ENCODE data around the gene UBE2L6.

Gene UBE2L6

DNA sequence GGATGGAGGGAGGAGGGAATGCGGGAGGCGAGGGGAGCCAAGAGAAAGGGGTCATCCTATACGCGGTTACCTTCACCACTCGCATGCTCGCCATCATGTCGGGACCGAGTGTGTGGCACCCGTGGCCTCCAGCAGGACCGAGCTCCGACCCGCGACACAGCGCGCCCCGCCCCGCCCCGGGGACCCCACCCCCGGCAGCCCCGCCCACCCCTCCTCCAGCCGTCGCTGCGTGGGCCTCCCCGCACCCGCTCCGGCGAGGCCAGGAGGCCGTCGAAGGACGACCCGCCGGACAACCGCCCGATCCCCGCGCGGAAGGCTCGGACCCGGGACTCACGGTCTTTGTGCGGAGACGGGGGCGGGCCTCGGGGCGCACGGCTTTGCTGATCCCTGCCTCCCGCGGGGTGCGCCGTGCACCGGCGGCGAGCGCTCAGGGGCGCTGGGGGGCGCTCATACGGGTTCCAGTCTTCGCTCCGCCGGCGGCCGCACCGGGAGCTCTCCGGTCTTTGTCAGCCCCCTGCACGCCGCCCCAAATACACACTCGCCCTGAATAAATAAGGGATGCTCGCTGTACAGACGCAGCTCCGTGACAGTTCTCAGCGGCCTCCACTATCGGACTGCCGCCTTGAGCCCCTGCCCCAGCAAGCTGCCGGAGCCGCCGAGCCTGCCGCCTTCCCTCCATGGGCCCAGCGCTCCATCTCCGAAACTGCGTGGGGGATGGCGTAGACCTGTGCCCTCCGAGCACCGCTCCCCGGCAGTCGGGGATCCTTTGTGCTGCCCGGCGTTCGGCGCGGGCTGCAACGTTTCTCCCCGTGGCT is at the start of gene UBE2L6:
Gene UBE2L6 (minus strand): TSS at position 158 of the 815 bp plus-strand sequence. CDS start 61 bp downstream, at position 97.
- peak; percentile 32 for DNase-seq (ENCODE audit: low read depth)

DNA sequence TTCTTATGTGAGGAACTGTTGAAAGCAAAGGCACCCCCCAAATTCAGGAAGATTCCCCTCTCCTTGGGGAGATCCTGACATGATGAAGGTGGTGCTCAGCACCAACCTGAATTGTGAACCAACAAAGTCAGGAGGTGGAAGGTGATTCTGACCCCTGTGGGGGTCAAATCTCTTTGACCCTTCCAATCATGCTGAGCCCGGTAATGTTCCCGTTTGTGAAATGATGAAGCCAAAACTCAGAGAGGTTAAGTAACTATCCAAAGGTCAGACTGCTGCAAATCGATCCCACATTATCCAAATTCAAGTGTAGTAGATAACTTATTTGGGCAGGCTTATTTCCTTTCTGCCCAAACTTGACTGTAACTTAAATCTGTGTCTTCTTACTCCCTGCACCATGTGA is 49.1 kb upstream of the UBE2L6 start:
- no peak for DNase-seq (ENCODE audit: low read depth)

DNA sequence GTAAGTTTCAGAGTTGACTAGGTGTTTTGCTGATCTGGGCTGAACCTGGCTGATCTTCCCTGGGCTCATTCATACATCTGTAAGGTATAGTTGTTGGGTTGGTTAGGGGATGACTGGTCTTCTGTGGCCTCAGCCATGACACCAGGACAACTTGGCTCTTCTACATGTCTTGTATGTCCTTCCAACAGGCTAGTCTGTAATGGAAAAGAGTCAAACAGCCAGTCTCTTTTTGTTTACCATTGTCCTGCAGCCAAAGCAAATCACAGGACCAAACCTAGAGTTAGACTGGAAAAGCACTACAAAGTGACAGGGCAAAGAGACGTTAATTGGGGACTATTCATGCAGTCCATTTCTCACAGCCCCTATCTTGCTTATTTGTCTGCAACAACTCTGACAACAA is 47.8 kb upstream of the UBE2L6 start:
- no peak for DNase-seq (ENCODE audit: low read depth)

DNA sequence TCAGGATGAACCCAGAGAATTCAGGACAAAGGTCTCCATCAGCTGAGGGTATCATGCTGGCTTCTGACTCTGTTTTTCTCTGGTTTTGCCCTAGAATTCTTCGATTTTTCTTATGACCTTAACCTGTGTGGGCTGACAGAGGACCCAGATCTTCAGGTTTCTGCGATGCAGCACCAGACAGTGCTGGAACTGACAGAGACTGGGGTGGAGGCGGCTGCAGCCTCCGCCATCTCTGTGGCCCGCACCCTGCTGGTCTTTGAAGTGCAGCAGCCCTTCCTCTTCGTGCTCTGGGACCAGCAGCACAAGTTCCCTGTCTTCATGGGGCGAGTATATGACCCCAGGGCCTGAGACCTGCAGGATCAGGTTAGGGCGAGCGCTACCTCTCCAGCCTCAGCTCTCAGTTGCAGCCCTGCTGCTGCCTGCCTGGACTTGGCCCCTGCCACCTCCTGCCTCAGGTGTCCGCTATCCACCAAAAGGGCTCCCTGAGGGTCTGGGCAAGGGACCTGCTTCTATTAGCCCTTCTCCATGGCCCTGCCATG is 46.8 kb upstream of the UBE2L6 start:
- DNase-seq (ENCODE audit: low read depth): no peak

DNA sequence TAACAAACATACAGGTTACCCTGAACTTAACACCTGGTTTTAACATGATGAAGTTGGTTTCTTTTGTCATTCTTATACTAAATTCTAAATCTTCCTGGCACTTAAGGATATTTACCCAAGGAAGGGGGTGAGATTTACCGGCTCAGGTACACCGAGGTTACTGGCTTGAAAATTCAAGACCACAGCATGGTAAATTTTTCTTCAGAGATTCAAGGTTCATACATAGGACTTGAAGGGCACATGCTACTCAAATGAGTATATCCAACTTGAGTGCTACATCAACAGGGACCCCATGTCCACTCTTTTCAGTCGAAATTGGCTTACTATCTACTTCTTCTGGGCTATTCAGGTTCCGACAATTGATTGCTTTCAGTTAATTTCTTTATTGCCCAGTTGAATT is 42.7 kb upstream of the UBE2L6 start:
- DNase-seq (ENCODE audit: low read depth): no peak

DNA sequence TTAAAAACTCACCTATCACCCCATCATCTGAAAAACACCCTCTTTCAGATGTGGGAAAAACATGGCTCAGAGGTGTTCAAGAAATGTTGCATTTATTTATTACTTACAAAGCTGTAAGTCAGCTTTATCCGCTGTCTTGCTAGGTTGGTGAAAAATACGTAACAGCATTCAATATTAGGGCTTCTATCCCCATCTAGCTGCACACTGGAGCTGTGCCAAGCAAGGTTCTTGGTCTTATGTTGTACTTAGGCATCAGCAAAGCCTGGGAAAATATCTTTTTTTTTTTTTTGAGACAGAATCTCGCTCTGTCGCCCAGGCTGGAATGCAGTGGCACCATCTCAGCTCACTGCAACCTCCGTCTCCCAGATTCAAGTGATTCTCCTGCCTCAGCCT is 37.6 kb upstream of the UBE2L6 start:
- no peak for DNase-seq (ENCODE audit: low read depth)

DNA sequence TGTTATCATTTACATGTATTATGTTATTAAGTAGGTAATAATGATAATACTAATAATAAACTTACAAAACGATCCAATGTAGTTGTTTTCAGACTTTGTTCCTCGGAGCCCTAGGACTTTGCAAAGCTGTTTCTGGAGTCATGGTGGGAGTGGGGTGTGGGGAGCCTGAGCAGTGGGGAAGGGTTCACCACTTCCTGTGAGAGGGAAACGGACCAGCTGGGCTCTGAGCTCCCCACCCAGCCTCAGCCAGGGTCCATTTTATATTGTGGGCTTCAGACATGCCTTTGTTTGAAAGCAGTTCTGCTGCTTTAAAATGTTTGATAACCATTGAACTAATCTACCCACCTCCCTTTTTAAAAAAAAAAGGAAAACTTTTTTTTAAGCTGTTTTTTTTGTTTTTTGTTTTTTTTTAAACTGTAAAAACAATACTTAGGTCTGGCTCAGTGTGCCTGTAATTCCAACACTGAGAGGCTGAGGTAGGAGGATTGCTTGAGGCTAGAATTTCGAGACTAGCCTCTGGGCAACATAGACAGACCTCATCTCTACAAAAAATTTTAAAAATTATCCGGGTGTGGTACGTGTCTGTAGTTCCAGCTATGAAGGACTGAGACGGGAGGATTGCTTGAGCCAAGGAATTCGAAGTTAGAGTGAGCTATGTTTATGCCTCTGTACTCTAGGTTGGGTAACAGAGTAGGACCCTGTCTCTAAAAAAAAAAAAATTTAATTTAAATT is 37.0 kb upstream of the UBE2L6 start:
- no peak for DNase-seq (ENCODE audit: low read depth)

DNA sequence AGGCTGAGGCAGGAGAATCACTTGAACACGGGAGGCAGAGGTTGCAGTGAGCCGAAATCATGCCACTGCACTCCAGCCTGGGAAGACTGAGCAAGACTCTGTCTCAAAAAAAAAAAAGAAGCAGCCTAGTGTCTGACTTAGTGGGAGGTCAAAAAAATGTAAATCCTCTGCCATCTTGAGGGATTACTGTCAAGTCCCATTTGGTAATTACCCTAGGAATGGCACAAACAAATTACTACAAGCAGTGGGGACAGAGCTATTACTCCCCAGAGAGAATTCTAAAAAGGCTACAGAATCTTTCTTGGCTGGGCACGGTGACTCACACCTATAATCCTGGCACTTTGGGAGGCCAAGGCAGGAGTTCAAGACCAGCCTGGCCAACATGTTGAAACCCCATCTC is 33.8 kb upstream of the UBE2L6 start:
- DNase-seq (ENCODE audit: low read depth): no peak

DNA sequence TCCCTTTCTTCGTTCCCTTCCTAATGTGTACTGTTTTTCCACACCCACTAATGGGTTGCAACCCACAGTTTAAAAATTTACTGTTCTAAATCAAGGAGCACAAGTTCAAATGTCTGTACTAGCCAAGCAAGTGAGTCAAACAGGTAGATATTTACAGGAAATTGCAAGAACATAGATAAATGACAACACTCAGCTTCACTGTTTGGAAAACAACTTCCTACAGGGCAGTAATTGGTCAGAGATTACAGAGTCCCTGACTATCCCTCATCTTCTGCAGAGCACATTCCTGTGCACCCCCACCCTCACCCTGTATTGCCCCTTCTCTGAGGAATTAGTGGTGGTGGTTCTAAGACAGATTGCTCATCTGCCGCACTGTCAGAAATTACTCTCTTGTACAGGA is 31.9 kb upstream of the UBE2L6 start:
- no peak for DNase-seq (ENCODE audit: low read depth)

DNA sequence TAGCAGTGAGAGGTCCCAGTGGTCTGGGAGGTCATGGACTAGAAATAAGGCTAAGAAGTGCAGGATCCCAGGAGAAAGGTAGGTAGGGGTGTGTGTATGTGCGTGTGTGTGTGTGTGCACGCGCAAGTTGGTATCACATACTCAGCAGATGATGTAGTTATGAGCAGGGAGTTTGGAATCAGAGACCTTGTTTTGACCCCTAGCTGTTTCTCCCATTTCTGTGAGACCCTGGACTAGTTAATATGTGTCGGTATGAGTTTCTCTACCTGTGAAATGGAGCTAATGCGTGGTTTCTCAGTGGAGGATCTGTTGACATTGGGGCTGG is 31.3 kb upstream of the UBE2L6 start:
- no peak for DNase-seq (ENCODE audit: low read depth)

DNA sequence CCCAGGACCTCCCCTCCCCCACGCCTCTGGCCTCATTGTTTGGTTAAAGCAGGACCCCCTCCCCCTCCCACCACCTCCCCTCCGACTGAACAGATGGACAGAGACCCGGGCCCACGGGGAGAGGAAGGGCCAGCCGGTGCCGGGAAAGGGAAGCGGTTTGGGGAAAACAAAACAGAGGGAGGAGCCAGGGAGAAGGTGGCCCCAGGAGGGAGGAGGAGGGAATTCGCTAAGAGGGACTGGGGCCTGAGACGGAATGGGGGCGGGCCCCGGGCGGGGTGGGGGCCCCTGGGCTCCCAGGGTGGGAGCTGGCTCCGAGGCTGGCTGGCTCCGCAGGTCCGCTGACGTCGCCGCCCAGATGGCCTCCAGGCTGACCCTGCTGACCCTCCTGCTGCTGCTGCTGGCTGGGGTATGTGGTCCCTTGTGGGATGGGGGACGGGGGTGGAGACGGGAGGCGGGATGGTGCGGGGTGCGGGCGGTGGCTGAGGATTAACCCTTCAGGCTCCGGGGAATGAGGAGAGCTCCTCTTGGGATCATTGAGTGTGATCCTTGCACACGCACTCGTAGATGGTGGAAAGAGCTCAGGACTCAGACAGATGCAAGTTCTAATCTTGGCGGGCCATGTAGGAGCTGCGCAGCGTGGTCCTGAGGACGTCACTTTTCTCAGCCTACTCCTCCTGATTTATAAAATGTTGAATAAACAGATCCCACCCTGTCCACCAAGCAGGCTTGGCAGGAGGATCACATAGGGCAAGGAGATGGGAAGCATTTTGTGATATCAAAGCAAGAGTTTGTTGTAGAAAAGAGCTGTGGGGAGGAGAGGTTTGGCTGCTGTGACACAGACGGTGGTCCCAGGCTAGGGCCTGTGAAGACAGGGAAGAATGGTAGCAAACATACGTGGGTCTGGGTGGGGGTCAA is 30.7 kb upstream of the UBE2L6 start:
- no peak for DNase-seq (ENCODE audit: low read depth)

DNA sequence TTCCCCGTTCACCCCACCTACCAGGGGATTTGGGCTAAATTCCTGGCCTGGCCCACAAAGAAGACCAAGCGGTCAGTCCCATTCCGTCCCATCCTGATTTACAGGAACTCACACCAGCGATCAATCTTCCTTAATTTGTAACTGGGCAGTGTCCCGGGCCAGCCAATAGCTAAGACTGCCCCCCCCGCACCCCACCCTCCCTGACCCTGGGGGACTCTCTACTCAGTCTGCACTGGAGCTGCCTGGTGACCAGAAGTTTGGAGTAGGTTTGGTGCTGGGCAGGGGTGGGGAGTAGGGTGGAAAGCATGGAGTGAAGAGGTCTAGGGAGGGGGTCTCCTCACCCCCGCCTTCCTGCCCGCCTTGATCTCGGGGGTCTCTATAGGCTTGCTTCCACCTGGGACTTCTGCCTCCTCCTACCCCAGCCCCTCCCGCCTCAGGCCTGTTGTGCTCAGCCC is 30.0 kb upstream of the UBE2L6 start, which contains the start of gene SERPING1:
Gene SERPING1 (plus strand): TSS at position 225 of the 455 bp plus-strand sequence. CDS start 586 bp downstream, outside the sequence.
- DNase-seq (ENCODE audit: low read depth): no peak

DNA sequence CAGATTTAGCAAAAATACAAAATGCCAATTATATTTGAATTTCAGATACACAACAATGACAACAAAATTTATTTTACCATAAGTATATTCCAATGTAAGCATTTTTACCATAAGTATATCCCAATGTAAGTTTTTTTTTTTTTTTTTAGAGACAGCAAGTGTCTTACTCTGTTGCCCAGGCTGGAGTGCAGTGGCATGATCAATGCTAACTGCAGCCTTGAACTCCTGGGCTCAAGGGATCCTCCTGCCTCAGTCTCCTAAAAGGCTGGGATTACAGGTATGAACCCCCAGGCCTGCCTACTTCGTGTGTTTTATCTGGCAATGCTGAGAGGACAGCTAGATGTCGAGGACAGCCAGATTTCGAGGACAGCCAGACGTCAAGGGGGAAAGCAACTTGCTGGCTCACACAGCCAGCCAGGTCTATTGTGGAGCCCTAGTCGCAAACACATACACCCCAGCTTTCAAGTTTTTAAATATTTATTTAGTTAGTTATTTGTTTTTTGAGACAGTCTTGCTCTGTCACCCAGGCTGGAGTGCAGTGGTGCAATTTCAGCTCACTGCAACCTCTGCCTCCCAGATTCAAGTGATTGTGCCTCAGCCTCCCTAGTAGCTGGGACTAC is 28.9 kb upstream of the UBE2L6 start:
- no peak for DNase-seq (ENCODE audit: low read depth)

DNA sequence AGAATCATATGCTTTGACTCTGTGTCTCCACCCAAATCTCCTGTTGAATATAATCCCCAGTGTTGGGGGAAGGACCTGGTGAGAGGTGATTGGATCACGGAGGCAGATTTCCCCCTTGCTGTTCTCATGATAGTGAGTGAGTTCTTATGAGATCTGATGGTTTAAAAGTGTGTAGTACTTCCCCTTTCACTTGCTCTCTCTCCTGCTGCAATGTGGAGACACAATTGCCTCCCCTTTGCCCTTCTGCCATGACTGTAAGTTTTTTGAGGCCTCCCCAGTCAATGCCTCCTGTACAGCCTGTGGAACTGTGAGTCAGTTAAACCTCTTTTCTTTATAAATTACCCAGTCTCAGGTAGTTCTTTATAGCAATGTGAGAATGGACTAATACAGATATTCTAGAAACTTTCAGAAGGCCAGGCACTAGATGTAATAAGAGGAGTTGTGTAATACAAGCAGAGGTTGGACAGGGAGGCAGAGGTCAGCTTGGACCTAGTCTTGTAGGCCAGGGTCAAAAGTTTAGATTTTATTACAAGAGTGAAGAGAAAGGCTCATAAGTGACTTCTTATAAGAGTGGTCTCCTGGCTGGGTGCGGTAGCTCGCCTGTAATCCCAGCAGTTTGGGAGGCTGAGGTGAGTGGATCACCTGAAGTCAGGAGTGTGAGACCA is 20.7 kb upstream of the UBE2L6 start:
- DNase-seq (ENCODE audit: low read depth): no peak

DNA sequence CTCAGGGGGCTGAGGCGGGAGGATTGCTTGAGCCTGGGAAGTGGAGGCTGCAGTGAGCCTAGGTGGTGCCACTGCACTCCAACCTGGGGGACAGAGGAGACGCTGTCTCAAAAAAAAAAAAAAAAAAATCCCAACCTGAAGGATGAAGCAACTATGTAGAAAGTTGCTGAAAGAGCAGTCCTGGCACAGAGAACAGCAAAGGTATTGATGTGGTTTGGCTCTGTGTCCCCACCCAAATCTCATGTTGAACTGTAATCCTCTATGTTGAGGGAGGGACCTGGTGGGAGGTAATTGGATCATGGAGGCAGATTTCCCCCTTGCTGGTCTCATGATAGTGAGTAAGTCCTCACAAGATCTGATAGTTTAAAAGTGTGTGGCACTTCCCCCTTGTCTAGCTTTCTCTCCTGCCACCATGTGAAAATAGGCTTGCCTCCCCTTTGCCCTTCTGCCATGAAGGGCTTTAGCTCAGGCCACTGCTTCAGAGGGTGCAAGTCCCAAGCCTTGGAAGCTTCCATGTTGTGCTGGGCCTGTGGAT is 19.3 kb upstream of the UBE2L6 start:
- no peak for DNase-seq (ENCODE audit: low read depth)

DNA sequence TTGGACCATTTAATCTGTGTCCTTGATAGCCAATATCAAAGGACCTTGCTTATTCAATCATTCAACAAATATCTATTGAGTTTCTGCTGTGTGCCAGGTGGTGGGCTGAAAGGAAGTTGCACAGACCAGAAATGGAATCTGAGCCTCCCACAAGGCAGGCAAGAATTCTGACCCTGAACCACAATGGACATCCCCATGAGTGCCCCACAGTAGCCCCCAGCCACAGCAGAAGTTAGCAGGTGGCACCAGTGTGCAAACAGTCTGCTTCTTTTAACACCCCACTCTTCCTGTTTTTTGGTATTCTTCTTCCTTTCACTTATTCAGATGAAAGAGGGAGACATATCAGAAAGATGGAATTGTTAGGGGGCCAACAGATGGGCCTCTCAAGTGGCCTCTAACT is 17.8 kb upstream of the UBE2L6 start:
- DNase-seq (ENCODE audit: low read depth): no peak

DNA sequence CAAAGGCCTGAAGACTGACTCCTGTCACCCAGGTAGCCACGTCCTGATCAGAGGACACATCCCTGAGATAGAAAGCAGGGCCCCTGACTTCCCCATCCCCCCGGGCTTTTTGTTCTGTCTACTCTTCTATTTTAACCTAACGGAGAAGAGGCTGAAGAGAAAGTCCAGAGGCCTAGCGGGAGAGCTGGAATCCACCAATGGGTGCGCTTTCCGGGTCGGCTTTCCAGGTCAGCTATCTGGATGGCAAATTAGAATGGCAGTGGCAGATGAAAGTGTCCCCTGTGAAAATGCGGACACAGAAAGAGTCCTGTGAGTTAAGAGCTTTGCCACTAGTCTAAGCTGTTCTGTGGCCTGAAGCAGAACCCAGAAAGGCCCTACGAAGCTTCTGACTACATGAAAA is 16.9 kb upstream of the UBE2L6 start:
- no peak for DNase-seq (ENCODE audit: low read depth)

DNA sequence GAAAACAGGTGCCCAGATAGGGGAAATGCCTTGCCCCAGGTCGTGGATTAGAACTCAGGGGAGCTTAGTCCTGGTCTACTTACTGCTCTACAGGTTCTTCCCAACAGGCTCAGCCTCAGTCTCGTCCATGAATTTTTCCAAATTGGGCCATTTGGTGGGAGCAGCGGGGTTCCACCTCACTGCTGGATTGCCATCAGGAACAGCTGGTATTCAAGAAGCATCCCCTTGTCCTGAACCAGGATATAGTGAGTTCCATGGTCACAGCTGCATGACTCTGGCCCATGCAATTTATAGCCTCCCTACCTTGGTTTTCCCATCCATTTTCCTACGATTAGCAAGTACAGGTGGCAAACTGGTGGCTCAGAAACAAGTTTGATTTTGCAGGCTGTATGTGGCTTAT is 6.6 kb upstream of the UBE2L6 start:
- DNase-seq (ENCODE audit: low read depth): no peak

DNA sequence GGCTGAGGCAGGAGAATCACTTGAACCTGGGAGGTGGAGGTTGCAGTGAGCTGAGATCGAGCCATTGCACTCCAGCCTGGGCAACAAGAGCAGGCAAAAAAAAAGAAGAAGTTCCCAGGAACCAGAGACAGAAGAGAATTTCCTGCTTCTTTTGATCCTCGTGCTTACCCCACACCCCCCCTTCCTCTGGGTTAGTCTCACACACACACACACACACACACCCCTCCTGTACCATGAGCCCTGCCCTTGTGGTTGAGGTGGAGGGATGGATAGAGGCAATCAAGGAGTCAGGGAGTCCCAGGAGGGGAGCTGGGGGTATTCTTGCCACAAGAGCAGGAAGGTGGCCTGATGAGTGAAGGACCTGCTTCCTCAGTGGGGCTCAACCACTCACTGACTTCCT is 4.1 kb upstream of the UBE2L6 start:
- no peak for DNase-seq (ENCODE audit: low read depth)

DNA sequence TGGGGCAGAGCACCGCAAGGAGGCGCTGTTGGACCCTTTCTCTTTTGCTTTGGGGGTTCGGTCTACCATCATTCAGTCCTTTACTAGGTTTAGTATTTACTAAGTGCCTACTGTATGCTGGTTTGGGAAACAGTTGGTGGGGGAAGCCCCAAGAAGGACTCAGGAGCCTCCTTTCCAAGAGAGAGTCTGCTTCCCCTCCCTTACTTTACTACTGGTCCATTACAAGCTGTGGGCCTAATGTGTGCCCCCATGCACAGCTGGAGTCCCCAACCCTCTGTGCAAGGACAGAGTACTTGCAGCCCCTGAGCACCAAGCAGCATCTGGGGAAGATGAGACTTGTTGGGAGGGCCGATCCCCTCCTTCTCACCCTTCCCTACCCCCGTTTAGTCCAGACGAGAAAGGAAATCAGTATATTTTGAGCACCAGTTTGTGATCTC is 876 bp upstream of the UBE2L6 start:
- peak; percentile 85 for DNase-seq (ENCODE audit: low read depth)
